DMS 273 treated with DMSO at 0.1 percent for 48 hours (cell line): ENCODE results near the gene KCNK4.
A peak's percentile ranks its signal among the peaks of the same experiment; 100 is the strongest.

Experiments used
- DNase-seq: peaks from one replicate; lab custom pipeline; 2025; lab: John Stamatoyannopoulos, UW

KCNK4 gene

DNA sequence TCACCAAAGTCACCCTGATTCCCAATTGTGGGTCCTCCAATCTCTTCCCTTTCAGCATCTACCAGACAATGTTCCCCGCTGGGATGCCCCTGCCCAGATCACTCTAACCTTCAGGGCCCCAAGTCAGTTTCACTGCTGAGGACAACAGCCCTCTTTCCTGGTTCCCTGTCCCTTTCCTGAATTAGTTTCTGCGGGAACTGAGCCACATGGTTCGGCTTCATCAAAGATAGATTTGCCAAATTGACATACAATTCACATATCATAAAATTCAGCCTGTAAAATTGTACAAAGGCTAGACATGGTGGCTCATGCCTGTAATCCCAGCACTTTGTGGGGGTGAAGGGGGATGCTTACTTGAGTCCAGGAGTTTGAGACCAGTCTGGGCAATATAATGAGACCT lies 36.9 kb downstream of the KCNK4 start:
- DNase-seq, result no peak

DNA sequence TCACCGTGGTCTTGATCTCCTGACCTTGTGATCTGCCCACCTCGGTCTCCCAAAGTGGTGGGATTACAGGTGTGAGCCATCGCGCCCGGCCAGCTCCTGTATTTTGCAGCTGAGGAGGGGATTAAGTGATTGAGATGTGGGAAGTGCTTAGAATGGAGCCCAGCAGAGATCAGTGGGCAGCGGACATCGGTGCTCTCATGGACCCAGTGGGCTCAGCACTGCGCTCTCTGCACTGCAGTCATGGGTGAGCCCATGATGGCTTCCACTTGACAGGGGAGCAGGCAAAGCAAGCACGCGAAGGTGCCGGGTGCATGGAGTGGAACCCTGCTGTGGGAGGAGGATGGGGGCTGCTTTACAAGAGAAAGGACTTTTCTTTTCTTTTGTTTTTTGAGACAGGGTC lies 39.8 kb downstream of the KCNK4 start:
- DNase-seq, result no peak

DNA sequence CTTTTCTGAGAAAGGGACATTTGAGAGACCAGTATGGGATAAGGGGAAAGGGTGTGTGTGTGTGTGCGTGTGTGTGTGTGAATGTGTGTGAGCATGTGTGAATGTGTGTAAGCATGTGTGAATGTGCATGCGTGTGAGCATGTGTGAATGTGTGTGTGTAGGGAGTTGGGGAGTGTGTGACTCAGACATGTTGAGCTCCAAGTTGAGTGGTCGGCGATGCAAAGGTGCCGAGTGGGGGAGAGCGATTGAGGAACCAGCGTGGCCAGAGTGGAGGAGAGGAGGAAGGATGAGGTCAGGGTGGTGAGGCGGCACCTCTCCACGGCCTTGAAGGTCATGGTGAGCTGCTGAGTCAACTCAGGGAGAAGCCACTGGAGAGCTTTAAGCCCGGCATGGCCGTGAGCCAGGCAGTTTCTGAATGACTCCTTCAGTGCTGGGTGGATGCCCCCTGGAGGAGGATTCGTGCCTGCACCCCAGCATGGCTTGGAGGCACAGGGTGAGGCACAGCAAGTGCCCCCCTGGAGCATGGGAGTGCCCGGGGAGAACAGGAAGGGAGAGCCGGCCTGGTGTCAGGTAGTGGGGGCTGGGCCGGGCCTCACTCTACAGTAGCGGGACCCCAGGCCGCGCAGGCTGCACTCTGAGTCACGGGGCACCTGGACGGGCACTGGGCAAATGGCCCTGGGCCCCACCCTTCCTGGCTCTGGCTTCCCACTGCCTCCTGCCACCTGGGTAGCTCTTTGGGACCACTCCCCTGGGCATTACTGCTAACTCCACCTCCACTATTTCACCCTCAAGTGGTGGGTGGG lies 40.7 kb downstream of the KCNK4 start:
- no peak for DNase-seq

DNA sequence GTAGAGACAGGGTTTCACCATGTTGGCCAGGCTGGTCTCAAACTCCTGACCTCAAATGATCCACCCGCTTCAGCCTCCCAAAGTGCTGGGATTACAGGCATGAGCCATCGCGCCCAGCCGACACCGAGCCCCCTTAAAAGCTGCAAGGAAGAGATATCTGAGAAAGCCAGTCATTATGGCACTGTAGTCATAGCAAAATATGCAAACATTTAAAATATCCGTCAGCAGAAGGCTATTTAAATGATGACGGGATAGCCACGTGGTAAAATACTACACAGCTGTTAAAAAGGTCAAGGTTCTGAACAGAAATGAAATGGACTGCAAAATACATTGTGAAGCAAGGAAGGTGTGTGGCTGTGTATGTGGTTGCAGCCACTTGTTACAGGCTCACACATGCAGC lies 42.5 kb downstream of the KCNK4 start:
- DNase-seq, result no peak

DNA sequence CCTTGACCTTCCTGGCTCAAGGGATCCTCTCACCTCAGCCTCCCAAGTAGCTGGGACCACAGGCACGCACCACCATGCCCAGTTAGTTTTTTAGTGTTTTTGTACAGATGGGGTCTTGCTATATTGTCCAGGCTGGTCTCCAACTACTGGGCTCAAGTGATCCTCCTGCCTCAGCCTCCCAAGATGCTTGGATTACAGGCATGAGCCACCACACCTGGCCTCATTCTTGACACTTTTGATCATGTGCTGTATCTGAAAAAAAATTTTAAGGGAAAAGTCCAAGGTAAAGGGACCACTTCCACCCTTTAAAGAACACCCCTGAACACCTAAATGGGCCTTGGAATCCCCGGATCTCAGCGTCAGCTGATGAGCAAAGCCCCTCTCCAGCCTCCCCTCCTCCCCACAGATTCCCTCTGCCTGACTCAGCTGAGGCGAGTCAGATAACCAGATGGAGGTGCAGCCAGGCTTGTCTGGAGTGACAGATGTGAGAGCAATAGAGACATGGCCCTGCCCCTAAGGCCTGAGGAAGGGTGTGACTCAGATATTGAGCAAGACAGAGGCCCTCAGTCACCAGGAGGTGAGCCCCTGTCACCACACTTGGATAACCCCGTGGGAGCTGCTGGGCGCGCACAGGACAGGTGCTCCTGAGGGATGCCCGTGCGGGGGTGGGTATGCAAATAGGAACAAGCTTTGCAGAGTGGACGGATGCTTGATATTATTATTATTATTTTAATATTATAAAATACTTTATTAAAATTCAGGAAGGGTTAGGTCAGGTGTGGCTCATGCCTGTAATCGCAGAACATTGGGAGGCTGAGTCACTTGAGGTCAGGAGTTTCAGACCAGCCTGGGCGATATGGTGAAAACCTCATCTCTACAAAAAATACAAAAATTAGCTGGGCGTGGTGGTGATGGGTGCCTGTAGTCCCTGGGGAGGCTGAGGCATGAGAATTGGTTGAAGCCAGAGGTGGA lies 43.9 kb downstream of the KCNK4 start:
- DNase-seq, result peak; percentile 81

DNA sequence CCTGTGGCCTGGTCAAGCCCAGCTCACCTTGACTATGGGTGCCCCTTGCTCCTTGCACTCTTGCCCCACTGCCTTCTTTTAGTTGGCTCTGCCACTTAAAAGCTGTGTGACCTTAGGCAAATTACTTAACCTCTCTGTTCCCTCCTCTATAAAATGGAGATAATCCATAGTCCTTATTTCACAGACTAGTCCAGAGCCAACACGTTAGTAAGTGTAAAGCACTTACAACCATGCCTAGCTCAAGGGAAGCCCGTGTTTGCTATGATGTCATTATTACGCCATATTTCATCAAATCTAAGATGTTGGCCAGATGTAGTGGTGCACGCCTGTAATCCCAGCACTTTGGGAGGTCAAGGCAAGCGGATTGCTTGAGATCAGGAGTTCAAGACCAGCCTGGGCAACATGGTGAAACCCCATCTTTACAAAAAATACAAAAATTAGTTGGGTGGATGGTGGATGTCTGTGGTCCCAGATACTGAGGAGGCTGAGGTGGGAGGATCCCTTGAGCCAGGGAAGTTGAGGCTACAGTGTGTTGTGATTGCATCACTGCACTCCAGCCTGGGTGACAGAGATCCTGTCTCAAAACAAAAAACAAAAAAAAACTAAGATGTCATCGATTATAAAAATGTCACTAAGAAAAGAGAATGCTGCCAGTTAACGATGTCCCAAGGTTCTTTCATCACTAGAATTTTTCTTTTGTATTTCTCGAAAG lies 46.6 kb downstream of the KCNK4 start:
- no peak for DNase-seq

DNA sequence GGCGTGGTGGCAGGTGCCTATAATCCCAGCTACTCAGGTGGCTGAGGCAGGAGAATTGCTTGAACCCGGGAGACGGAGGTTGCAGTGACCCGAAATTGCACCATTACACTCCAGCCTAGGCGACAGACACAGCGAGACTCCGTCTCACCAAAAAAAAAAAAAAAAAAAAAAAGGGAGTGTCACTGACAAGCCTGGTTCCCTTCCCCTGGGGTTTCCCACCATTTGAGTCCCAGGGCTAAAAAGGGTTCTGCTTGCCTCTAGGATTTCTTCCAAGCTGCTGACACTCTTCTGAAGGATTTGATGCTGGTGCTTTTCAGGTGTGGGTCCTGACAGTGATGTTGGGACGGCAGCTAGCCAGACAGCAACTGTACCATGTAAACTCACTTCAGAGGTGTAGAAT lies 47.6 kb downstream of the KCNK4 start:
- no peak for DNase-seq

DNA sequence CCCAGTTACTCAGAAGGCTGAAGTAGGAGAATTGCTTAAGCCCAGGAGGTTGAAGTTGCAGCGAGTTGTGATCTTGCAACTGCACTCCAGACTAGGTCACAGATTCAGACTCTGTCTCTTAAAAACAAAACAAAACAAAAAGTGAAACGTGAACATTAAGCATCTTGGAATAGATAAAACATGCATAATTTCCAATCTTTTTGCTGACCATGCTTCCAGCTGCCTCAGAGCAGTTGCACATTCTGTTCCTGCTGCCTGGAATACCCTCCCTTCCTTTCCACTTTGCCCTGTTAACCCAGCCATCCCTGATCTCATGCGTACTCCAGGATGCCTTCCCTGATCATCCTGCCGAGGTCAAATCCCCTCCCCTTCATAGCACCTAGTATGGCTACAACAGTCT lies 48.2 kb downstream of the KCNK4 start:
- no peak for DNase-seq

DNA sequence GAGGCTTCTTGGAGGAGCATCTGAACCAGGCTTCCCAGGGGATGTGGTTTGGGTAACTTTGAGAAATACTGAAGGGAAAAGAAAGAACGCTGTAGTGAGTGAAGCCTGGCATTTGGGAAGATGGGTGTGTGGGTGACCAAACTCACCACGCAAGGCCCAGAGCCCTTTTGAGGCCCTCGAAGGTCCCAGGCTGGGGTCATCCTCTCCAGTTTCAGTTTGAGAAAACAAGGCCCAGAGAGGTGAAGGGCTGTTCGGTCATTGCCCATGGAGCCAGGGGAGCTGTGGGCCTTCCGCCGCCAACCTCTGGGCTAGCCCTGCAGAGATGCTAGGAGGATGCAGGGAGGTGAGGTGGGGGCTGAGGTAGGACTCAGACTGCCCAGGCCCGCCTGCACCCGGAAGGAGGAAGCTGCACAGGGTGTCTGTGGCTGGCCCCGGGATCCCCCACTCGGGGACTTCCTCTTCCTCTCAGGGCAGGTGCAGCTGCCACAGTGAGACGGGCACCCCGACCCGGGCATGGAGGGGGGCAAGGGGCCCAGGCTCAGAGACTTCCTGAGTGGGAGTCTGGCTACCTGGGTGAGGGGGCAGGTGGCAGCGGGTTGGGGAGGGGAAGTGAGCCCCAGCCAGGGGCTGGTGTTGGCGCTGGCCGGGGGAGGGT lies 48.8 kb downstream of the KCNK4 start, which contains the start of gene CCDC88B:
Gene CCDC88B, plus strand, starts transcription at position 451 of the 655 bp plus-strand sequence. Its CDS starts 63 bp downstream, at position 514.
- DNase-seq, result no peak

DNA sequence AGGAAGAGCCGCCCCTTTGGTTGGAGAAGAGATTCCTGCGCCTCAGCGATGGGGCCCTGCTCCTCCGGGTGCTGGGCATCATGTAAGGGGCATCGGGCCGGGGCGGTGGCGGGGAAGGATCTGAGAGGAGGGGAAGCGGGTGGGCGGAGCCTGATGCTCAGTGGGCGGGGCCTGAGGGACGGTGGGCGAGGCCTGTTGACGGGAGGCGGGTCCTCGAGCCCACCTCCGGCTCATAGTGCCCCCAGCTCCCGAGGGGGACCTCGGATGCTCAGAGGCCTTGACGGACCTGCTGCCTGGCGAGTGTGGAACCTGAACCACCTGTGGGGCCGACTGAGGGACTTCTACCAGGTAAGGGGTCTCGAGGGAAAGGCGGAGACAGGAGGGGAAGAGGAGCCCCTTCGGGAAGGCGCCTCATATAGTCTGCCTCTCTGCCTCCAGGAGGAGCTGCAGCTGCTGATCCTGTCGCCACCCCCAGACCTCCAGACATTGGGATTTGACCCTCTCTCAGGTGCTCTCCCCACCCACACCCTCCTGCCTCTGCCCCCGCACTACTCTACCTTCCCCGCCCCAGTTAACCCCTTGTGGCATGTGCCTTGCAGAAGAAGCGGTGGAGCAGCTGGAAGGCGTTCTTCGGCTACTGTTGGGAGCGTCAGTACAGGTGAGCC lies 49.7 kb downstream of the KCNK4 start:
- no peak for DNase-seq

DNA sequence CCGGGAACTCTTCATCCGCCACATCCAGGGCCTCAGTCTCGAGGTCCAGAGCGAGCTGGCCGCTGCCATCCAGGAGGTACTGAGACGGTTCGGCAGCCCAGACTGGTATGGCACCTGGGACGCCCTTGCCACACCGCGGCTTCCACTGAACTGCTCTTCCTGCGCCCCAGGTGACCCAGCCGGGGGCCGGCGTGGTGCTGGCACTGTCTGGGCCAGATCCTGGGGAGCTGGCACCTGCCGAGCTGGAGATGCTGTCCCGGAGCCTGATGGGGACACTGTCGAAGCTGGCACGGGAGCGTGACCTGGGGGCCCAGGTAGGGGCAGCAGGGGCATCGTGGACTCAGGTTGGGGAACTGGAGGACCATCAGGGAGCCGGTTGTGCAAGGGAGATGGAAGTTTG lies 50.3 kb downstream of the KCNK4 start:
- no peak for DNase-seq

DNA sequence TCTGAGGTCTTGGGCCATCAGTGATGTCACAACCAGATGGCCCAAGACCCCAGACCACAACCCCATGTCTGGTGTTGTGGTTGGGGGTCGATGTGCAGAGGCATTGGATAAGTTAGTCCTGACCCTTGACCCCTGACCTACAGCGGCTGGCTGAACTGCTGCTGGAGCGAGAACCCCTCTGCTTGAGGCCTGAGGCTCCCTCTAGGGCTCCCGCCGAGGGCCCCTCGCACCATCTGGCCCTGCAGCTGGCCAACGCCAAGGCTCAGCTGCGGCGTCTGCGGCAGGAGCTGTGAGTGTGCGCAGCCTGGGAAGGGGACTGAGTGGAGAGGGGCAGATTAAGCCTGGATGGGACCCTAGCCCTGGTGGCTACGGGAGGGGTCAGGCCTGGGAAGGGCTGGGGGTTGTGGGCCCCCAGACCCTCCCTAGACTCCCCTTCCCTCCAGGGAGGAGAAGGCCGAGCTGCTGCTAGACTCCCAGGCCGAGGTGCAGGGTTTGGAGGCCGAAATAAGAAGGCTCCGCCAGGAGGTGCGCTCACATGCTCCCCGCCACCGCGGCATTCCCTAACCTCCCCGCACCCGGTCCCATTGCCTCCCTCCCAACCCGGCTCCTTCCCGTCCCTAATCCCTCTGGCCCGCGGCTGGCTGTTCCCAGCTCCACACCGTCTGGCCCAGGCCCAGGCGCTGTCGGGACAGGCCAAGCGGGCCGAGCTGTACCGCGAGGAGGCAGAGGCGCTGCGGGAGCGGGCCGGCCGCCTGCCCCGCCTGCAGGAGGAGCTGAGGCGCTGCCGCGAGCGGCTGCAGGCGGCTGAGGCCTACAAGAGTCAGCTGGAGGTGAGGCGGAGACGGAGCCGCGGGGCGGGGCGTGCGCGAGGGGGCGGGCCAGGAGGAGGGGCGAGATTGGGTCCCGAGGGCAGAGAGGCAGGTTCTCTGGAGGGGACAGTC lies 51.0 kb downstream of the KCNK4 start:
- peak; percentile 69 for DNase-seq

DNA sequence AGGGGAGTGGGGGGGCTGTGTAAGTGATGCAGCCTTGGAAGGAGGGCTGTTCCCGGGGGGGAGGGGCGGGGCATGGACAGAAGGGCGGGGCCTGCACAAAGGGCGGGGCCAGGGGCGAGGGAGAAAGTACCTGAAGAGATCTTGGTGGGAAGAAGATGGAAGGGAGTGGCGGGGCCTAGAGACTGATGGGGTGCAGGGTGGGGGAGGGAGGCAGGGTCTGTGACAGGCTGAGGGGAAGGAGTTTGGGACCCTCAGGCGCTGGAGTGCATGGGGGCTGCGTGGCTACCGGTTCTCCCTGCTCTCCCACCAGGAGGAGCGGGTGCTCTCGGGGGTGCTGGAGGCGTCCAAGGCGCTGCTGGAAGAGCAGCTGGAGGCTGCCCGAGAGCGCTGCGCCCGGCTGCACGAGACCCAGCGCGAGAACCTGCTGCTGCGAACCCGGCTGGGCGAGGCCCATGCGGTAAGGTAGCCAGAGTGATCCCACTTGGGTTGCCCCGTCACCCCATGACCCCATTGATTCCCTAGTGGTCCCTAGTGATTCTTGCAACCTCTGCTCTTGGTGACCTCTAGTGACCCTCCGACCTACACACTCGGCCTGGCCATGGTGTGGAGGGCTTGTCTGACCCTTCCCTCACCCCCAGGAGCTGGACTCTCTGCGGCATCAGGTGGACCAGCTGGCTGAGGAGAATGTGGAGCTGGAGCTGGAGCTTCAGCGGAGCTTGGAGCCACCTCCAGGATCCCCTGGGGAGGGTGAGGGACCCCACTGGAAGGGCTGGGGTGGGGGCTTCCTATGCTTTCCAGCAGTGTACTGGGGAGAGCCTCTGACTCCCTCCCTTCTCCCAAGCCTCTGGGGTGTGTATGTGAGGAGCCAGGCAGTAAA lies 52.0 kb downstream of the KCNK4 start:
- DNase-seq, result no peak

DNA sequence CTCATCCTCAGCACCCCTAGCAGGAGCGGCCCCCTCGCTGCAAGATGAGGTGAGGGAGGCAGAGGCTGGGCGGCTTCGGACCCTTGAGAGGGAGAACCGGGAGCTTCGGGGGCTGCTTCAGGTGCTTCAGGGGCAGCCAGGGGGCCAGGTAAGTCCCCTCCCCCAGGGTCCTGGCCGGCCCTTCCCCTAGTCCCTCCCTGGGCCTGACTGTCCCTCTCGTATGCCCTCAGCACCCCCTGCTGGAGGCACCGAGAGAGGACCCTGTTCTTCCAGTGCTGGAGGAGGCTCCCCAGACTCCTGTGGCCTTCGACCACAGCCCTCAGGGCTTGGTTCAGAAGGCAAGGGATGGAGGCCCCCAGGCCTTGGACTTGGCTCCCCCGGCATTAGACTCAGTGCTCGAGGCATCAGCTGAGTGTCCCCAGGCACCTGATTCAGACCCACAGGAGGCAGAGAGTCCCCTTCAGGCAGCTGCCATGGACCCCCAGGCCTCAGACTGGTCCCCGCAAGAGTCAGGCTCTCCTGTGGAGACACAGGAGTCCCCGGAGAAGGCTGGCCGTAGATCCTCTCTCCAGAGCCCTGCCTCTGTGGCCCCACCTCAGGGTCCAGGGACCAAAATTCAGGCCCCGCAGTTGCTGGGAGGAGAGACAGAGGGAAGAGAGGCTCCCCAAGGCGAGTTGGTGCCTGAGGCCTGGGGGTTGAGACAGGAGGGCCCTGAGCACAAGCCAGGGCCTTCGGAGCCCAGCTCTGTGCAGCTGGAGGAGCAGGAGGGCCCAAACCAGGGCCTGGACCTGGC lies 52.9 kb downstream of the KCNK4 start:
- DNase-seq, result no peak

DNA sequence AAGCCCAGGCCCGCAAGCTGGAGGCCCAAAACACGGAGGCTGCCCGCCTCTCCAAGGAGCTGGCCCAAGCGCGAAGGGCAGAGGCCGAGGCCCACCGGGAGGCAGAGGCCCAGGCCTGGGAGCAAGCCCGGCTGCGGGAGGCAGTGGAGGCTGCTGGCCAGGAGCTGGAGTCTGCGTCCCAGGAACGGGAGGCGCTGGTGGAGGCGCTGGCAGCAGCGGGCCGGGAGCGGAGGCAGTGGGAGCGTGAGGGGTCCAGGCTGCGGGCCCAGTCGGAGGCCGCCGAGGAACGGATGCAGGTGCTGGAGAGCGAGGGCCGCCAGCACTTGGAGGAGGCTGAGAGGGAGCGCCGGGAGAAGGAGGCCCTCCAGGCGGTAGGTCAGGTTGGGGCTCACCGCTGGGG lies 53.7 kb downstream of the KCNK4 start:
- DNase-seq, result no peak

DNA sequence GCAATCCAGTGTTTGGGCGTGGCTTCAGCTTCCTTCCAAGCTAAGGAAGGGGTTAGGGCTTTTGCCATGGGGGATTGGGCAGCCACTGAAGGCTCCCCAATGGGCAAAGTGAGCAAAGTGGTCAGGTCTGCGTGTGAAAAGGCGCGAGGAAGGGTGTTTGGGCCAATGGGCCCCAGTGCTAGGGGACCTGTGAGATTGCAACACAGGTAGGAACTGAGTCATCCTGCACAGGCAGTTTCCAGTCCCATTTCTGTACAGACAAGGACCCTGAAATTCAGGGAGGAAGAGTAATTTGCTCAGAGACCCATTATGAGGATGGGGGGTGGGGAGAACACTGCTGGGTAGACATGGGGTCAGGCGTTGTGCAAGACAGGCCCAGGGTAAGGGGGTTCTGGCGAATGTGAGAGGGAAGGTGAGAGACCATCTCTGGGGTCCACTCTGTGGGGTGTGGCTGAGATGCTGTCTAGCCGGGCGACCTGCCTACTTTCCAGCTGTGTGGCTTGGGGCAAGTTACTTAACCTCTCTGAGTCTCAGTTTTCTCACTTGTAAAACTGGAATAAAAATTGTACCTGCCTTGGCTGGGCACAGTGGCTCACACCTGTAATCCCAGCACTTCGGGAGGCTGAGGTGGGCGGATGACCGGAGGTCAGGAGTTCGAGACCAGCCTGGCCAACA lies 56.2 kb downstream of the KCNK4 start:
- DNase-seq, result no peak

DNA sequence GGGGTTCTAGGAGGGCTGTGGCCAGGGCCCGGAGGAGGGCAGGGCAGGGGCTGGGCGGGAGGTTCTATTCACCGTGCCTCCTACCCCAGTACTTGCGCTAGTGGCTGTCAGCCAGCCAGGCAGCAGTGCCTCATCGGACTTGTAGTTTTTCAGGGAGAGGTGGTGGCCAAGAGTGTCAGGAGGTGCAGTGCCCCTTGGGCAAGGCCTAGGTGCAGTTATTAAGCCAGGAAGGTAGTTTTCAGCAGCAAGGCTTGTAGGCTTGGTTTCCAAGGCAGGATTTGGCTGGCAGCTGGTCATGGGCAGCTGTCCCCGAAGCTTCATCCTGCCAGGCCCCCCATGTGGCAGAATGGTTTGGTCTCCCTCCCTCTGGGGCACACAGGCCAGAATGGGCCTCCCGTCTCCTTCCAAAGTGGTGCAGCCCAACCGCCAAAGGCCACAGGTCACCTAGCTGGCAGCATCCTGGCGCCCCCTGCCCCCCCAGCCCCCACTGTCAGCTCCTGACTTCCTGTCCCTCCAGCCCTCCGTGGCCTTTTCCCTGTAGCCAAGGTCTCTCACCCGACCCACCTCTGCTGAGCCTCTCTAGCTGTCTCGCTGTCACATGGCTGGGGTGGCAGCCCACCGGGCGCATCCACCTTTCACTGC lies 57.4 kb downstream of the KCNK4 start:
- DNase-seq, result no peak
